ENCODE results near the gene CDKN2A.

GRCh38 chr9:22008384-22008716 lies 14.2 kb upstream of the CDKN2A start:
- TF ChIP-seq ELF4 (IDR thresholded peaks at IDR 0.05): no peak
- TF ChIP-seq ARNT (IDR thresholded peaks at IDR 0.05): no peak
- no peak for TF ChIP-seq SUZ12 (IDR thresholded peaks at IDR 0.05)
- no peak for TF ChIP-seq SP1 (IDR thresholded peaks at IDR 0.05)
- no peak for TF ChIP-seq TARDBP (IDR thresholded peaks at IDR 0.05)
- no peak for TF ChIP-seq L3MBTL2 (conservative IDR thresholded peaks at IDR 0.05)
- TF ChIP-seq NFRKB (IDR thresholded peaks at IDR 0.05): no peak
- no peak for TF ChIP-seq FOXK2 (IDR thresholded peaks at IDR 0.05)
- TF ChIP-seq FOXM1 (IDR thresholded peaks at IDR 0.05; ENCODE audit: borderline replicate concordance): no peak
- TF ChIP-seq FOXA1 (IDR thresholded peaks at IDR 0.05): no peak
- no peak for TF ChIP-seq HDGF (IDR thresholded peaks at IDR 0.05; ENCODE audit: borderline replicate concordance)
